ENCODE results near the gene PPBP.
A peak's percentile ranks its signal among the peaks of the same experiment; 100 is the strongest.
"Not testable (repeated sequence)": the region's sequence is repeated elsewhere in the genome, so short reads cannot be mapped to it uniquely, and the experiment has no call there.

Gene PPBP

DNA sequence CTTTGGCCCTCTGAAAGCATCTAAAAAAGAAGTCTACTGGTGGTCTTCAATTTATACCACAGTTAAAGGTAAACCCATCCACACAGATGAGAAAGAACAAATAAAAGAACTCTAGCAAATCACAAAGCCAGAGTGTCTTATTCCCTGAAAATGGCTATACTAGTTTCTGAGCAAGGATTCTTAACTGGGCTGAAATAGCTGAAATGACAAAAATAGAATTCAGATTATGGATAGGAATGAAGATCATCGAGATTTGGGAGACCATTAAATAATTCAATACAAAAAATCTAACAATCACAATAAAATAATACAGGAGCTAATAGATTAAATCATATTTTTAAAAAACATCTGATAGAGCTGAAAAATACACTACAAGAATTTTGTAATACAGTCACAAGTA, 18.0 kb downstream of the PPBP start:
- TF ChIP-seq, protein P1, sequence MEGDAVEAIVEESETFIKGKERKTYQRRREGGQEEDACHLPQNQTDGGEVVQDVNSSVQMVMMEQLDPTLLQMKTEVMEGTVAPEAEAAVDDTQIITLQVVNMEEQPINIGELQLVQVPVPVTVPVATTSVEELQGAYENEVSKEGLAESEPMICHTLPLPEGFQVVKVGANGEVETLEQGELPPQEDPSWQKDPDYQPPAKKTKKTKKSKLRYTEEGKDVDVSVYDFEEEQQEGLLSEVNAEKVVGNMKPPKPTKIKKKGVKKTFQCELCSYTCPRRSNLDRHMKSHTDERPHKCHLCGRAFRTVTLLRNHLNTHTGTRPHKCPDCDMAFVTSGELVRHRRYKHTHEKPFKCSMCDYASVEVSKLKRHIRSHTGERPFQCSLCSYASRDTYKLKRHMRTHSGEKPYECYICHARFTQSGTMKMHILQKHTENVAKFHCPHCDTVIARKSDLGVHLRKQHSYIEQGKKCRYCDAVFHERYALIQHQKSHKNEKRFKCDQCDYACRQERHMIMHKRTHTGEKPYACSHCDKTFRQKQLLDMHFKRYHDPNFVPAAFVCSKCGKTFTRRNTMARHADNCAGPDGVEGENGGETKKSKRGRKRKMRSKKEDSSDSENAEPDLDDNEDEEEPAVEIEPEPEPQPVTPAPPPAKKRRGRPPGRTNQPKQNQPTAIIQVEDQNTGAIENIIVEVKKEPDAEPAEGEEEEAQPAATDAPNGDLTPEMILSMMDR (conservative IDR thresholded peaks at IDR 0.05) = no peak
- H3K27ac ChIP-seq = no peak overlapping the region

GRCh38 chr4:73967866-73968265, 20.1 kb downstream of the PPBP start:
- TF ChIP-seq, protein P1 (conservative IDR thresholded peaks at IDR 0.05) = no peak
- H3K27ac ChIP-seq = no peak overlapping the region

DNA sequence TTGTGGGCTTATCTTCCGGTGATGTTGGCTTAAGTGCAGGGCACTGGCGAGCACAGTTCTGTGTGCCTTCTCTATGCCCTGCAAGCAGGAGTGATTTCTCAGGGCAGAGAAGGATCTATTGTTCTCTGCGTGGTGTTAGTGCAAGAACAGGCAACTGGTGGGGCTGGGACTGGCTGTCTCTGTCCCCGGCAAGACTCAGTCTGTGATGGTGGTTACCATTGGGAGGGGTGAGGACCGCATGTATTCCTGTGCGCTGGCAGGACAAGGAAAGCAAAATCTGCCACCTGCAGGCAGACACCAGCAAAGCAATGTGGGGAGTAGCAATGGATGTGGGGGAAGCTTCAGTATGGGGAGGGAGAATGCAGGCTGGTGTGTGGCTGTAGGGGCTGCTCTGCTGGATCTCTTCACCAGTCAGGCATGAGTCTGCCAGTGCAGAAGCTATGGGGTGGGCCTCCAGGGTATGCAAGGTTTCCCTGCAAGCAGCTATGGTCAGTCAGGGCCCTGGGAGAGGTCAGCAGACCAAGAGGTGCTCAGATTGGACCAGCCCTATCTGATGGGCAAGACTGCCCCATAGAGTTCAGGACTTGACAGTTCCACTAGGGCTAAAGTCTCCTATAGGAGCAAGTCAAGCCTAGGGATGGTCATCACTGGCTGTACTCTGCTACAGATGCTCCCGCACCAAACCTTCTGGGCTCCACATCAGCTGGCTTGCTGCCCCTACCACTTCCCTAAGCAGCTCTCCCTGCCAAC, 23.0 kb downstream of the PPBP start:
- TF ChIP-seq, protein P1 (conservative IDR thresholded peaks at IDR 0.05) = peak; percentile 67; the same call in 1 of the 2 replicates
- no peak overlapping the region for H3K27ac ChIP-seq

DNA sequence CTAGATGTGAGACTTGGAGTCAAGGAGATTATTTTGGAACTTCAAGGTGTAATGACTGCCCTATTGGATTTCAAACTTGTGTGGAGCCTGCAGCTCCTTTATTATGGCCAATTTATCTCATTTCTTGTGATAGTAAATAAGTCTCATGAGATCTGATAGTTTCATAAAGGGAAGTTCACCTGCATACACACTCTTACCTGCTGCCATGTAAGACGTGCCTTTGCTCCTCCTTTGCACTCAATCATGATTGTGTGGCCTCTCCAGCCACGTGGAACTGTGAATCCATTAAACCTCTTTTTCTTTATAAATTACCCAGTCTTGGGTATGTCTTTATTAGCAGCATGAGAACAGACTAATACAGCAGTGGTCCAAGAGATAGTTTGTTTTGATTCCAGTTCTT, 25.3 kb downstream of the PPBP start:
- no peak overlapping the region for H3K27ac ChIP-seq
- TF ChIP-seq, protein P1 (conservative IDR thresholded peaks at IDR 0.05) = no peak

DNA sequence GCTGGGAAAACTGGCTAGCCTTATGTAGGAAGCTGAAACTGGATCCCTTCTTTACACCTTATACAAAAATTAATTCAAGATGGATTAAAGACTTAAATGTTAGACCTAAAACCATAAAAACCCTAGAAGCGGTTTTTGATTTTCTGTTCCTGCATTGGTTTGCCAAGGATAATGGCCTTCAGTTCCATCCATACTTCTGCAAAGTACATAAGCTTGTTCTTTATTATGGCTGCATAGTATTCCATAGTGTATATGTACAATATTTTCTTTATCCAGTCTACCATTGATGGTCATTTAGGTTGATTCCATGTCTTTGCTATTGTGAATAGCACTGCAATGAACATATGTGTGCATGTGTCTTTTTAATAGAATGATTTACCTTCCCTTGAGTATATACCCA, 28.9 kb downstream of the PPBP start:
- not testable (repeated sequence) for H3K27ac ChIP-seq

DNA sequence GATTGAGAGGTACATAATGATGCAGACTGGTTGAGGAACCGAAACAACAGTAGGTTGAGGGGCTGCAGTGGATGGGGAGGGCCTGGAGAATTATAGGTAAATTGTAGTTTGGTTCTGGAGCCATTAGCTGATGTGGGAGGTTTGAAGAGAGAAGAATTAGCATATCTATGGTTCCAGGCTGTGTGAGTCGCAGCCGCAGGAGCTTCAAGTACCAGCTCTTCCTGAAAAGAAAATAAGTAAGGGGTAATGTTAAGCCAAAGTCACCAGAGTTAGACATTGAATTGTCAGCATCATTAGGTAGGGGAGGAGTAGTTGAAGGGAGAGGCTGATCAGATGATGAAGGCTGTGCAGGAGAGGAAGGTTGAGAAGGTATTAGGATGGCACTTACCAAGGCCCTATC, 35.6 kb downstream of the PPBP start:
- TF ChIP-seq, protein P1 (conservative IDR thresholded peaks at IDR 0.05) = no peak
- no peak overlapping the region for H3K27ac ChIP-seq

DNA sequence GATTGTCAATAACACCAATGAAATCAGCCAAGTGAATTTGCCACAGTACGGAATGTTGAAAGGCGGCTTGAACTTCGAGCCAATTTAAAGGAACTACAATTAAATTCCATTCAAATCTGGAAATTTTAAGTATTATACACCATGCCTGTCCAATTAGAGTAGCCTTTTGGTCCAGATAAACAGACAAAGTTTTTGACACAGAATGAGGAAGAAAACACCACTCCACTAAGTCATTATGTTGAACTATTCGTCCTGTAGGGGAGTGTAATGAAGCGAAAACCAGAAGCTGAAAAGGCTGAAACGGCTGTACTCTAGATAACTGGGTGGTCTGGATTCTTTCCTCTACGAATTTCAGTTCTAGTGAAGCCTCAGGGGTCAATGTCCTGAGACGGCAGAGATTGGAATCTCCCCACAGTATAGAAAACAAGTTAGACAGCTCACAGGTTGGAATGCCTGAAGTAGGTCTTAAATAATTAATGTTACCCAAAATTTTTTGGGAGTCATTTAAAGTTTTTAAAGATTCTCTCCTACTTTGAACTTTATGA, 37.5 kb downstream of the PPBP start:
- not testable (repeated sequence) for H3K27ac ChIP-seq

GRCh38 chr4:73948990-73949706, 38.8 kb downstream of the PPBP start:
- peak overlapping the region; percentile 0; the same call in 1 of the 2 replicates for H3K27ac ChIP-seq
- TF ChIP-seq, protein P1 (conservative IDR thresholded peaks at IDR 0.05) = no peak
